Dermis blood vessel endothelial cell (primary cell): Measurements from ENCODE around the gene TMED5. TPM values are rescaled to one million over a fixed set of nuclear protein-coding genes. Genes with fewer than 3 reads are reported as not detected.
"Not testable (repeated sequence)": the region's sequence is repeated elsewhere in the genome, so short reads cannot be mapped to it uniquely, and the experiment has no call there.

Source experiments
- DNase-seq: peaks from one replicate; pipeline ENCODE4 v3.0.0; 2010
- total RNA-seq: library from RNA; depleted of rRNA; stranded (reverse); fragments of >200 nt; gene quantifications from 2 replicates; pipeline ENCODE4 v1.2.3, GENCODE V29; 2014

The TMED5 gene
- total RNA-seq, 1 donor from 2014 or later, result 55.8 TPM

GRCh38 chr1:93171549-93172034, 8.6 kb downstream of the TMED5 start:
- DNase-seq, result no peak

GRCh38 chr1:93170141-93170678, 10.0 kb downstream of the TMED5 start:
- DNase-seq, result not testable (repeated sequence)

GRCh38 chr1:93167006-93167405, 13.2 kb downstream of the TMED5 start:
- no peak for DNase-seq

GRCh38 chr1:93165895-93166294, 14.3 kb downstream of the TMED5 start:
- DNase-seq, result not testable (repeated sequence)

GRCh38 chr1:93164816-93165215, 15.4 kb downstream of the TMED5 start:
- no peak for DNase-seq

- not testable (repeated sequence) for DNase-seq
These were observed 16.9 kb downstream of the TMED5 start for GRCh38 chr1:93163314-93163713.

GRCh38 chr1:93159337-93159736, 20.9 kb downstream of the TMED5 start:
- DNase-seq, result no peak

GRCh38 chr1:93155335-93155734, 24.9 kb downstream of the TMED5 start:
- peak; percentile 41 for DNase-seq

GRCh38 chr1:93154898-93155297, 25.3 kb downstream of the TMED5 start:
- no peak for DNase-seq

GRCh38 chr1:93152835-93153234, 27.4 kb downstream of the TMED5 start:
- no peak for DNase-seq

- DNase-seq, result no peak
These were observed 28.7 kb downstream of the TMED5 start for GRCh38 chr1:93151474-93151873.

GRCh38 chr1:93150729-93151128, 29.5 kb downstream of the TMED5 start:
- no peak for DNase-seq

- no peak for DNase-seq
These were observed 32.2 kb downstream of the TMED5 start for GRCh38 chr1:93148001-93148400.

- DNase-seq, result no peak
These were observed 36.4 kb downstream of the TMED5 start for GRCh38 chr1:93143769-93144168.

- no peak for DNase-seq
These were observed 37.1 kb downstream of the TMED5 start for GRCh38 chr1:93143136-93143535.

GRCh38 chr1:93142161-93142560, 38.1 kb downstream of the TMED5 start:
- no peak for DNase-seq

GRCh38 chr1:93140106-93140505, 40.1 kb downstream of the TMED5 start:
- no peak for DNase-seq

- no peak for DNase-seq
These were observed 42.5 kb downstream of the TMED5 start for GRCh38 chr1:93137604-93138292.

GRCh38 chr1:93136445-93136844, 43.8 kb downstream of the TMED5 start:
- no peak for DNase-seq

- DNase-seq, result no peak
These were observed 47.6 kb downstream of the TMED5 start for GRCh38 chr1:93132638-93133037.

- no peak for DNase-seq
These were observed 50.6 kb downstream of the TMED5 start for GRCh38 chr1:93129507-93130099.

- DNase-seq, result no peak
These were observed 55.5 kb downstream of the TMED5 start for GRCh38 chr1:93124556-93125355.

- peak; percentile 47 for DNase-seq
These were observed 56.9 kb downstream of the TMED5 start for GRCh38 chr1:93123201-93123783.
